GM10266 (cell line): ENCODE measurements around the gene PADI1.

Experiments used
- DNase-seq: peaks from one replicate; pipeline ENCODE4 v3.0.0; 2012; ENCODE audit errors: extremely low spot score
- TF ChIP-seq, protein P1 (sequence below): IDR thresholded peaks from 2 replicates; pipeline ENCODE4 v1.5.1; 2012; ENCODE audit warnings: mild to moderate bottlenecking, low read depth; ENCODE audit not compliant: control insufficient read depth, insufficient read depth; ENCODE audit errors: missing control alignments

Gene PADI1

DNA sequence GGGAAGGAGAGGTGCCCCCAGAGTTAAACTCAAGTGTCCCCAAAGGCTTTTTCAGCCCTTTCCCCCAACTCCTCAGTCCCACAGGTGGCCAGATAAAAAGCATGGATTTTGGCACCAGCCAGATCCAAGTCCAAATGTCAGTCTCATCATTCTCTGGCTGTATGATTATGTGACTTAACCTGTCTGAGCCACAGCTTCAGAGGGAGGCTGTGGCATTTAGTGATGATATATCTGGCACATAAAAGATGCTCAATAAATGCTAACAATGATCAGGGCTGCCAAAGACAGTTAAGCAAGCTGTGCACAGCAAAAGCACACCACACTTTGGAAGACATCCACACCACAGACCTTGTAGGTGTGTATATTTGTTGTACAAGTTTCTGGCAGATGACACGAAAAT lies 38.3 kb downstream of the PADI1 start:
- TF ChIP-seq, protein P1, sequence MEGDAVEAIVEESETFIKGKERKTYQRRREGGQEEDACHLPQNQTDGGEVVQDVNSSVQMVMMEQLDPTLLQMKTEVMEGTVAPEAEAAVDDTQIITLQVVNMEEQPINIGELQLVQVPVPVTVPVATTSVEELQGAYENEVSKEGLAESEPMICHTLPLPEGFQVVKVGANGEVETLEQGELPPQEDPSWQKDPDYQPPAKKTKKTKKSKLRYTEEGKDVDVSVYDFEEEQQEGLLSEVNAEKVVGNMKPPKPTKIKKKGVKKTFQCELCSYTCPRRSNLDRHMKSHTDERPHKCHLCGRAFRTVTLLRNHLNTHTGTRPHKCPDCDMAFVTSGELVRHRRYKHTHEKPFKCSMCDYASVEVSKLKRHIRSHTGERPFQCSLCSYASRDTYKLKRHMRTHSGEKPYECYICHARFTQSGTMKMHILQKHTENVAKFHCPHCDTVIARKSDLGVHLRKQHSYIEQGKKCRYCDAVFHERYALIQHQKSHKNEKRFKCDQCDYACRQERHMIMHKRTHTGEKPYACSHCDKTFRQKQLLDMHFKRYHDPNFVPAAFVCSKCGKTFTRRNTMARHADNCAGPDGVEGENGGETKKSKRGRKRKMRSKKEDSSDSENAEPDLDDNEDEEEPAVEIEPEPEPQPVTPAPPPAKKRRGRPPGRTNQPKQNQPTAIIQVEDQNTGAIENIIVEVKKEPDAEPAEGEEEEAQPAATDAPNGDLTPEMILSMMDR, result no peak
- no peak for DNase-seq

DNA sequence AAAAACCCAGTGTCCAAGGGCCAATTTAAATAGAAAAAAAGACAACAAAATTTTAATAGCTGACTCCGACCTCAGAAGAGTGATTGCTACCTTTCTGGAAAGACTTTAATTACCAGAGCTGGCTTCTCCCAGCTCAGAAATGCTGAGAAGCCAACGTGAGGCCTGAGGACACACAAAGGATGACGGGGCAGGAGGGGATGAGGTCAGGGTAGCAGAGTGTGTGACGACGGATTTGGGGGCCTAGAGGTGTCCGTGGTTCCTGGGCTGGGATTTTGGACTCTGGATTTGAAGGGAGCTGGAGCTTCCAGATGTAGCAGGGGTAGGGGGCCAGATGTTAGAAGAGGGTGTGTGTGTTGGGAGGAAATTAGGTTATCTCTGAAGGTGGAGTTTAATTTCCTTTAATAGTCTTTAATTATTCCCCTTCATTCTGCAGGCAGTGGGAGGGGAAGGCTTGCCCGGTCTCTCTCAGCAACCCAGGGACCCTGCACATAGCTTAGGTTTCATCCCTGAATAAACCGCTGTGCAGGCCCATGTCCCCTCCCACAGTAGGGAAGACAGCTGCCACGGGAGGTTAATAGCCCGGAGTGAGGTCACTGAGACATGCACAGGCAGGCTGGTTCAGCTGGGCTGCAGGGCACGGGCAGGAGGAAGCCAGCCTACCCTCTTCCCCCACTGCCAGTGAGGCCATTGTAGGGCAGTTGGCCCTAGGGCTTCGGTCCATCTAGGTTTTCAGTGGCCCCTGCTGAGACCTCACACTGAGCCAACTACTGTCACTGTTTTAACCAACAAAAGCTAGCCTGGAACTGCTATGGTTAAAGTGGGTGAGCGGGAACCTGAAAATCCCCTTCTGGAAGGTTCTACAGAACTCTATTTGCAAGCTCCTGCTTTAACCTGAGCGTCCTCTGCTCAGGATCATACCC lies 40.2 kb downstream of the PADI1 start:
- DNase-seq, result no peak
- TF ChIP-seq, protein P1, result no peak

DNA sequence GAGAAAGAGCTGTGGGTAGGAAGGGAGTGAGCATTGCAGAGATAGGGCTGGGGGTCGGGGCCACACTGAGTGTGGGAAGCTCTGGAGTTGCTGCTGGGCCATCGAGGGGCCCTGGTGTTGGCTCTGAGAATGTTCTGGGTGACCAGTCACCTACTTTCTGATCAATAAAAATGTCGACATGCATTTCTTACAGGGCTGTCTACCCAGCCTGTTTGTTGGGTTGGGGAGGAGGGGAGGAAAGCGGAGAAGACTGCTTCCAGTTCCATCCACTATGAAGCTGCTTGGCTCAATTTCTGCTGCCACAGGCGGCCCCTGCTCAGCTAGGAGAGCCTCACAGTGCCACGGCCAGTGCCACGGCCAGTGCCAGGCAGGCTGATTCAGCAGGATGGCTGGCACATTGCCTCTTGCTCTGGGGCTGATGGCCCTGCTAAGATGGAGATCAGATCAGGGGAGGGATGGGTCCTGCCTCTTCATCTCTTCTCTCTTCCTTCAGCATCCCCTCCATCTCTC lies 40.9 kb downstream of the PADI1 start:
- TF ChIP-seq, protein P1, result no peak
- no peak for DNase-seq

DNA sequence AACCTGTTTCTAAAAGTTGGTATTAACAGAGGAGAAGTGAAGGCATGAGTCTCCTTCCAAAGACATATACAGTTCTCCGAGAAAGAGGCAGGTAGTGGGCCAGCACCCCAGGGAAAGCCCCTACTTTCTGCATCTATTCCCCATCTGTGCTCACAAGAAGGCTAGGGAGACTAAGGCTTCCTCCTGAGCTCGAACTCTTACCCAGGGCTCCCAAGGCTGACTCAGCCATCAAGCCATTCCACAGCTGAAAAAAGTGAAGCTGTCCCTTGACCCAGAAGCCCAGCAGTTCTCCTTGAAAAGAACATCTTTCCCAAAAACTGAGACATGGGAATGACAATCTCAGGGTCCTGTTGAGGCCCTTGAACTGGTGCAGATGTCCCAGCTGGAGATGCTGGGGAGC lies 42.0 kb downstream of the PADI1 start:
- DNase-seq, result no peak
- TF ChIP-seq, protein P1, result no peak

DNA sequence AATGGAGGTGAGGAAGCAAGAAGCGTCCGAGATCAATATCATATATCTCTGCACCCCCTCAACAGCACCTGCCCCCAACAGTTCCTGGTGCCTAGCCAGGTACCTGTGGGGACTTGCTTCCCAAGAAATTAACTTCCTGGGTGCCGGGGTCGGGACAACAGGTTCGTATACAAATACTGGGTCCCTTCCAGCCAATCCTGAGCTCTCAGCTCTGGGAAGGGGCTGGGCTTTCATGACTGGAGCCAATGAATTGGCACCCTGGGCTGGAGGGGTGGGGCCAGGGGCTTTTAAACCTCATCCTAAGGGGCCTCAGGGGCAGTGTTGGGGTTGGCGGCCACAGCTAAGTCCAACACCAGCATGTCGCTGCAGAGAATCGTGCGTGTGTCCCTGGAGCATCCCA lies 43.9 kb downstream of the PADI1 start, which contains the start of gene PADI3:
Gene PADI3, plus strand, starts transcription at position 318 of the 400 bp plus-strand sequence. Its CDS starts 40 bp downstream, at position 358.
- DNase-seq, result no peak
- TF ChIP-seq, protein P1, result no peak

DNA sequence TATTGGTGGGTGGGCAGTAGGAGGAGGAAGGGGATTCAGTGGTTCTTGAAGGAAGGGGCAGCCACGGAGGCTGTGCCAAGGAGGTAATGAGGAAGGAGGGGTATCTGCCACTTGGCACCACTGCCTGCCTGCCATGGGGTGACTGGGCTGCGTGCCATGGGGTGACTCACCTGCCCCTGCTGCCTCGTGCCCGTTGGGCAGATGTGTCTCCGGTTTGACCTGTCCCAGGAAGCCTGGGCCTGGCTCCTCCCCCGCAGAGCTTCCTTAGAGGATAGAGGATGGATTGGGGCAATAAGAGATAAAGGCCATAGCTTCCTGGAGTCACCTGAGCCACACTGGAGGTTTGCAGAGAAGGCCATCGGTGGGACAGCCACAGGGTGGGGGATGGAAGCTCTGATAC lies 45.7 kb downstream of the PADI1 start:
- TF ChIP-seq, protein P1, result no peak
- DNase-seq, result no peak

DNA sequence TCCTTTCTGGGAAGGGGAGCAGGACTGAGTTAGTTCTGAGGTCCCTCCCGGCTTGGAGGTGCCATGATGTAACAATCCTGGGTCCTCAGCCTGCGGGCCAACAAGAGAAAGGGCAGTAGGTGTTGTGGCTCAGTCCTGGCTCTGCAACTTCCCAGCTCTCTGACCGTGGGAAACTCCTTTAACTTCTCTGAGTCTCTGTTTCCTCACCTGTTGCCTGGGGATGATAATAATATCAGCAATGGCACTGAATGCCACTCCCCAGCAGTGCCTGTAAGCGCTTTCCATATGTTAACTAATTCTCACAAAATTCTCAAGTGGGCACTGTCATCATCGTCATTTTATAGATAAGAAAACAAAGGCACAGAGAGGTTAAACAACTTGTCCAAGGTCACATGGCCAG lies 46.3 kb downstream of the PADI1 start:
- DNase-seq, result no peak
- TF ChIP-seq, protein P1, result no peak
